OCI-LY7 (cell line): ENCODE results near the gene ABCC4.

Experiments used
- EZH2phosphoT487 ChIP-seq: fragments of 200-600 bp; sonication (generic); IDR thresholded peaks from 2 replicates; pipeline ENCODE4 v1.6.1; 2018; ENCODE audit warnings: low read depth, borderline replicate concordance, mild to moderate bottlenecking, mixed run types, antibody characterized with exemption, low read length, moderate library complexity, mixed read lengths
- TF ChIP-seq, protein P1 (sequence below): fragments of 200-600 bp; sonication (generic); conservative IDR thresholded peaks from 2 replicates; pipeline ENCODE4 v1.5.1; 2014; ENCODE audit warnings: mild to moderate bottlenecking, antibody characterized with exemption, low read length, moderate library complexity, mixed read lengths

DNA sequence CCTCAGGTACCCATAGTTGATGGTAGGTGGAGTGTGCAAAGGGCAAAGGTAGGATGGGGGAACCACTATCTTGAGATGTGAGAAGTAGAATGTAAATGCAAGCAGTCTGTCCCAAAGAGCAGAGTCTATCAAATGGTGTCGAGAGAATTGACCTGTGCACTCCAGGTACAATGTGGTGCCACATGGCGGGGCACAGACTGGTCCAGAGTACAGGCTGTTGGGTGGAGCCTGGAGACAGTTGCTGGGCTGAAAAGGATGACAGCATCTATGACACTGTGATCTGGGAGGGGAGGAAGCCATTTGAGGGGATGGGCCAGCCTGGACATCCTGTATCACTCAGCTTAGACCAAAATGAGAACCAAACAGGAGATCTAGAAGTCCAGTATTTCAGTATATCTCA lies 180.6 kb downstream of the ABCC4 start:
- TF ChIP-seq, protein P1, sequence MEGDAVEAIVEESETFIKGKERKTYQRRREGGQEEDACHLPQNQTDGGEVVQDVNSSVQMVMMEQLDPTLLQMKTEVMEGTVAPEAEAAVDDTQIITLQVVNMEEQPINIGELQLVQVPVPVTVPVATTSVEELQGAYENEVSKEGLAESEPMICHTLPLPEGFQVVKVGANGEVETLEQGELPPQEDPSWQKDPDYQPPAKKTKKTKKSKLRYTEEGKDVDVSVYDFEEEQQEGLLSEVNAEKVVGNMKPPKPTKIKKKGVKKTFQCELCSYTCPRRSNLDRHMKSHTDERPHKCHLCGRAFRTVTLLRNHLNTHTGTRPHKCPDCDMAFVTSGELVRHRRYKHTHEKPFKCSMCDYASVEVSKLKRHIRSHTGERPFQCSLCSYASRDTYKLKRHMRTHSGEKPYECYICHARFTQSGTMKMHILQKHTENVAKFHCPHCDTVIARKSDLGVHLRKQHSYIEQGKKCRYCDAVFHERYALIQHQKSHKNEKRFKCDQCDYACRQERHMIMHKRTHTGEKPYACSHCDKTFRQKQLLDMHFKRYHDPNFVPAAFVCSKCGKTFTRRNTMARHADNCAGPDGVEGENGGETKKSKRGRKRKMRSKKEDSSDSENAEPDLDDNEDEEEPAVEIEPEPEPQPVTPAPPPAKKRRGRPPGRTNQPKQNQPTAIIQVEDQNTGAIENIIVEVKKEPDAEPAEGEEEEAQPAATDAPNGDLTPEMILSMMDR, result no peak
- TF ChIP-seq EZH2phosphoT487, result no peak
